GM23248 (cell line): Measurements from ENCODE around the gene L3MBTL2.

Source experiments
- EZH2 ChIP-seq: fragments of 200-600 bp; sonication (generic); IDR thresholded peaks from 2 replicates; pipeline ENCODE4 v1.6.1; 2018; ENCODE audit warnings: antibody characterized with exemption, mild to moderate bottlenecking; ENCODE audit not compliant: insufficient read depth, poor library complexity, severe bottlenecking
- EZH2phosphoT487 ChIP-seq: fragments of 200-600 bp; sonication (generic); IDR thresholded peaks from 2 replicates; pipeline ENCODE4 v1.6.1; 2018; ENCODE audit warnings: antibody characterized with exemption, moderate library complexity, mild to moderate bottlenecking, low read depth; ENCODE audit not compliant: insufficient read depth

GRCh38 chr22:41204066-41204465 is 1.0 kb upstream of the L3MBTL2 start:
- no peak for TF ChIP-seq EZH2
- no peak for TF ChIP-seq EZH2phosphoT487
